NCI-H82 treated with DMSO at 0.1 percent for 48 hours (cell line): ENCODE data around the gene MMD.

Source experiments
- DNase-seq: peaks from one replicate; lab custom pipeline; 2025; ENCODE audit not compliant: unreplicated experiment; lab: John Stamatoyannopoulos, UW

Gene MMD

DNA sequence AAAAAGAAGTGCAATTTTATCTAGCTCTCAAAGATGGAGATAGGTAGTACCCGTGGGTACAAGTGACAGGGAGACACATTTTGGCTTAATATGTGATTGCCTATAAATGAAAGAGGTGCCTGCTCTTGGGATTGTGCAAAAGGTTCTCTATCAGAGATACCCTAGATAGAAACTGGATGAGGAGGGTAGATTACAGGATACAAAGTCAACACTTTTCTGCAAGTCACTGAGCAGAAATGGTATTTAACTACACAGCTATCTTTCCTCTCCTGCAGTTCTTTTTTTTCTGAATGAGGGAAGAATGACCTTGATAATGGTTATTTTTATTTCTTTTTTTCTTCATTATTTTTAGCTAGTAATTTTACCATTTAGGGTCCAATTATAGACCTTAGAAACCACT is 67.6 kb downstream of the MMD start:
- no peak for DNase-seq

- no peak for DNase-seq
Measured at GRCh38 chr17:55351226-55351625, 70.4 kb downstream of the MMD start.

DNA sequence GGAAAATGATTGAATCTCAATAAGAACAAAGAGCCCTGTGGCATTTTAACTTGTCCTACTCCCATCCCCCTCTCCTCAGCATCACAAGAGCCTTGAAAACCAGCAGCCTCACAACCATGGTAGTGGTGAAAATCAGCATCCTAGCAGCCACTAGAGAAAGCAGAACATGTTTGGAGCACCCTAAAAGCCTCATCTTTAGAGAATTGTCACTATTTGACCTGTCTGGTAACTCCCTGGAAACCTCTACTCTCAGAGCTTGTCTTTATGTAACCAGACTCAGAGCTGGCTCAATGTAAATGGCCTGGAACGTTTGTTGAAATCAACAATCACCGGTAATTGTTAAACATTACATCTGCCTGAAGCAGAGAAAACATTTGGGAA is 70.8 kb downstream of the MMD start:
- no peak for DNase-seq

DNA sequence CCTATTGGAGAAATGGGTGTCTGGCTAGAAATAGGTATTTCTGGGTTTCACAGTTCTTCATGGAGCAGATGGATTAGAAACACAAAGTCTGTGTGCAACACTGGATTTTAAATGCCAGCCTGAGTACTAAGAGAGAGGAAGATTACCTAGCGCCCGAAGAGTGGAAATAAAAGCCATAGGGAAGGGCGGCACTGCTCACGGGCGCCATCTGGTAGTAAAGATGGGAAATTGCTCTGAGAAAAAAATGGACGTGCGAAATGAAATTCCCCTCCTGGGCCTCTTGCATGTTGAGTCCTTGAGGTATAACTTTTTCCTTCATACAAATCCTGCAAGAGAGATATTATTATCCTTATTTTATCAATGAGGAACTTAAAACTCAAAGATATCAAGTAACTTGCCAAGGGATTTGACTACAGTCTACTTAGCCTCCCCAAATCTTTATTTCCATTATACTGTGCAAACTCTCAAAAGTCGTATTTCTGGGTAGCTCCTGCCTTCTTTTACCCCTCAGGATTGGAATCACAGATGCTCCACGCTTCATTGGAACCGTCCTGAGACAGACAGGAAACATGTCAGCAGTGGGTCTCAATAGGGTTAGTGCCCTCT is 72.8 kb downstream of the MMD start:
- peak; percentile 76 for DNase-seq

DNA sequence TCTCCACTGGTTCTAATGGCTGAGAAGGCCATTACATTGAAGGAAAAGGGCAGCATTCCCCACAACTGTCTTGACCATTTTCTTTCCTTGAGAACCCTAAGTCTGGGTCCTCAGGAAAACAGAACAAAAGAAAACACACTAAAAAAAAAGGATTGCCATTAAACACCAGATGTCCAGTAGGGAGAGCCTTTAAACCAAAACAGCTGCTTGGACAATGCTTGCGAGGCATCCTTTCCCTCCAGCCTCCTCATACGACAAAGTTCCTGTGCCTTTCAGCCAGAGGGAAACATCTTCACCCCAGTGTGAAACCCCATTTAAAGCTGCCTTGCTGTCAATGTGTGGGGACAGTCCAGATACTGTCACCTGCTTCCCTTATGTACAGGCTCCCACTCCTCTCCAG is 74.3 kb downstream of the MMD start:
- no peak for DNase-seq

GRCh38 chr17:55346658-55347057 is 75.0 kb downstream of the MMD start:
- DNase-seq = no peak

DNA sequence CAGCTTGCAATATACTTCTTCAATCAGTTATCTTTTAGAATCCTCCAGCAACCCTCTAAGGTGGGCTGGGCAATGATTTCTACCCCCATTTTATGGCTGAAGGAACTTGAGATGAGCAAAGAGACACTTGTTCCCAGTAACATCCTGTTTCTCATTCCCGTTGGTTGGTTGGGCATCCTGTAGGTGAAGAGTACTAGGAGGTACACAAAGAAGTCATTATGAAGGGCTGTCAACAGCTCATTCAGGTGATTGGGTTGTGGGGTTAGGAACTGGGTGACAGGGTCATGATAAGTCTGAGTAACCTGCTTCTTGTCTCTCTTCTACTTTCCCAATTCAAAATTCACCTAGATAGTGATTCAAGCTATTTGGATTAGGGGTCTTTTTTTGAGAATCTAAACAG is 76.5 kb downstream of the MMD start:
- DNase-seq = no peak

GRCh38 chr17:55344514-55344997 is 77.1 kb downstream of the MMD start:
- no peak for DNase-seq

- DNase-seq = no peak
Measured at GRCh38 chr17:55343900-55344513, 77.6 kb downstream of the MMD start.

GRCh38 chr17:55342800-55343585 is 78.6 kb downstream of the MMD start:
- DNase-seq = no peak
